Suppressor macrophage (primary cell): ENCODE results near the gene RGS6.
"Not testable (repeated sequence)": the region's sequence is repeated elsewhere in the genome, so short reads cannot be mapped to it uniquely, and the experiment has no call there.

Experiments
- DNase-seq, 4 experiments: peaks; one replicate each; pipeline ENCODE4 v3.0.0-alpha.2; 2020 to 2022
- total RNA-seq, 17 experiments: gene quantifications; one replicate each; lab custom pipeline; 2026; ENCODE audit warnings: mixed read lengths in 6 of 17, inconsistent platforms in 3 of 17; lab: John Stamatoyannopoulos, UW

Gene RGS6
- 0 to 6.4 (median 0.06) reads per million in 17 experiments for total RNA-seq

DNA sequence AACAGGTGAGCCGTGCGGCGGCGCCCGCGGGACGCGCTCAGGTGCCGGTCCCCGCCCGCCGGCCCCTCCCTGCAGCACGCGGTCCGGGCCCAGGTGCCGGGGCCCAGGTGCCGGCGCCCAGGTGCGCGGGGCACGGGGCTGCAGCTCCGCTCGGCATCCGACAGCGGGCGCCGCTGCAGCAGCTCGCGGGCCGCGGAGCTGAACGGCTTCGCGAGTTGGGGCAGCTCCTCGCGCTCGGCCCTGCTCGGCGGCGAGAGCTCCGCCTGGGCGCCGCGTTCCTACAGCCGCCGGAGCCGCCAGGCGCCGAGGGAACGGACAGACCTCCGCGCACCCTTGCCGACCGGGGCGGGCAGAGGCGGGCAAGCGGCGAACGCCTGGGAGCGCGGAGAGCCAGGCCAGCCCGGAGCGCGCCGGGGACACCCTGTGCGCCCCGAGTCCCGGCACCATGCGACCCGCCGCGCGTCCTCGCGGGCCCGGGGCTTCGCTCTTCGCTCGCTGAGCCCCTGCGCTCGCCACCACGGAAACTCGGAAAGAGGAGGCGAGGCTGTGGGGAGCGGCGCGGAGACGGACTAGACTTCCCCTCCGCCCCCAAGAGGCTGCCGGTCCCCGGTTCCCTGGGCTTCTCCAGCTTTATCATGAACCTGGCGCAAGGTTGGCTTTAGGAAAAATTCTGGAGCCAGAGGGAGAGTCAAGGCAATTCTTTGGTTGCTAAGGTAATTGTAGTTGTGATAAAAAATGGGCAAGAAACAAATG, at the start of gene RGS6:
Gene RGS6, plus strand, starts transcription at position 201 of the 753 bp plus-strand sequence.
- DNase-seq = peak in 3 of 4 experiments; percentile 3 to 43 (median 25)

DNA sequence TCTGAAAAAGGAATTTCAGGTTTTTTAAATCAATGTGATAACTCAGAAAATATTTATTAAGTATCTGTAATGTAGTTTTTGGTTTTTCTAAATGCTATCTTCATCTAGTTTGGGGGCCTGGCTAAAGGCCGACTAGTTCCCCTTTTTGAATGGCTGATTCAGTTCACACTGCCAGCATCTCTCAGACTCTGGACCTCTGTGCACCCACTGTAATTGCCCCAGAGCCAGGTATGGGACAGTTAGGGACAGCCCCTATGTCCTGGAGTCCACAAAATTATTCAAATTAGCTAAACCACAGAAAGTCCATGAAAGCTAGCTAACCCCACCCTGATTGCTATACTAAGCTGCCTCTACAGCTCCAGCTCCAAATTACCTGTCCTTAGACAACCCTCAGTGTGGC, 49.1 kb upstream of the RGS6 start:
- no peak for DNase-seq

GRCh38 chr14:71885301-71885700, 46.9 kb upstream of the RGS6 start:
- DNase-seq = no peak

DNA sequence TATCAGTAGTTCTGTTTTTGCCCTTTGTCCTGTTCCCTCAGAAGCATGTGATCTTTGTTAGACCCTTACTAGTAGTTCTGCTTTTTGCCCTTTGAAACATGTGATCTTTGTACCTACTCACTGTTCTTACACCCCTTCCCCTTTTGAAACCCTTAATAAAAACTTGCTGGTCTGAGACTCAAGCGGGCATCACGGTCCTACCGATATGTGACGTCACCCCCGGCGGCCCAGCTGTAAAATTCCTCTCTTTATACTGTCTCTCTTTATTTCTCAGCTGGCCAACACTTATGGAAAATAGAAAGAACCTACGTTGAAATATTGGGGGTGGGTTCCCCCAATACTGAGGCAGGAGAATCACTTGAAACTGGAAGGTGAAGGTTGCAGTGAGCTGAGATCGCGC, 44.4 kb upstream of the RGS6 start:
- not testable (repeated sequence) for DNase-seq

GRCh38 chr14:71890541-71890940, 41.7 kb upstream of the RGS6 start:
- no peak for DNase-seq

GRCh38 chr14:71891185-71891584, 41.0 kb upstream of the RGS6 start:
- no peak for DNase-seq

GRCh38 chr14:71891970-71892369, 40.3 kb upstream of the RGS6 start:
- DNase-seq = no peak

DNA sequence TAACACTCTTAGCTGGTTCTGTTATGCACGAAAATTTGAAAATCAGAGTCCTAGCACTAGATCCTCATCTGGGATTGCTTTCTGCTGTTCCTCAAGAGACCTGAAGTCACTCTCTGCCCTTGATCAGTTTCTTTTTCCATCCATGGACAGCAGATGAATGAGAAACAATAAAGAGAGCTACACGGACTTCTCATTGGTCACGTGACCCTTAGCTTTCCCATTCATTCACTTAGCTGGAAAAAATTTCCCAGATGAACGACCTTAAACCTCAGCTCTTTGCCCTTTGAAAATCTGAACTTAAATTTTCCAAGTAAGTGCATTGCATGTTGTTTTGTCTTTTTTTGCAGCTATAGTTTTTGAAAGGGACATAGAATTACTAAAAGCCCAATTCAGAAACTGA, 27.2 kb upstream of the RGS6 start:
- no peak for DNase-seq

DNA sequence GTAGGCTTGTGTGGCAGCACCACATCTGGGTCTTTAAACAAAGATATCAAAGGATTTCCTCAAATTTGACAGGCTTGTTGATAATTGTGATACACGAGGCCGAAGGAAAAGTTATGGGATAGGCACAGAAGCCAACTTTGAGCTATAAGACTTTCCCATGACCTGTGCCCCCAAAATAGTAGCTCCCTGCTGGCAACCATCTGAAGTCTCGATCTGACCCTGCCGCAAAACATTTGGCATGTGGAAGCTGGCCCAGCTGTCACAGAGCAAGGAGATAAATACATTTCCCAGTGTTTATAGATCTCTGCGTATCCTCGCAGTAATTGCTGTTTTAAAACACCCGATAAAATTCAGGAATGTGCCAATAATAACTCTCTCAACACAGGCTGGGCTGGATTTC, 26.4 kb upstream of the RGS6 start:
- DNase-seq = no peak

GRCh38 chr14:71907793-71908515, 24.3 kb upstream of the RGS6 start:
- no peak for DNase-seq

- DNase-seq = no peak
Measured at GRCh38 chr14:71911669-71912068, 20.6 kb upstream of the RGS6 start.

DNA sequence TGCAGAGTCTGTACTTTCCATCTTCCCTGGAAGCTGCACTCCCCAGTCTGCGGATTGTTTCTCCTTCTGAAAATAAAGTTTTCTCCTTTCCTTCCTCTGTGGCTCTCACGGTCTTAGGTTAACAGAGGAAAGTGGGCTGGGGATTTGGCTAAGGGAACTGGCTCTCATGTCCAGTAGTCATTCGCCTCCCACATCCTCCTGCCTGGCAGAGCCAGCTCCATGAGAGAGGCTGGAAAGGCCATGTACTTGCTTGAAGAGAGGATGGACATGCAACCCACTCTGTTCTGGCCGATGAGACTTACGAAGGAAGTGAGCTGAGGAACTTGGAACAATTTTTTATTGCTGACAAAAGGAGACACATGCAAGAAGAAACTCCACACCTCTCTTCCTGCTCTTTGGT, 18.9 kb upstream of the RGS6 start:
- DNase-seq = peak in 1 of 4 experiments; percentile 2

DNA sequence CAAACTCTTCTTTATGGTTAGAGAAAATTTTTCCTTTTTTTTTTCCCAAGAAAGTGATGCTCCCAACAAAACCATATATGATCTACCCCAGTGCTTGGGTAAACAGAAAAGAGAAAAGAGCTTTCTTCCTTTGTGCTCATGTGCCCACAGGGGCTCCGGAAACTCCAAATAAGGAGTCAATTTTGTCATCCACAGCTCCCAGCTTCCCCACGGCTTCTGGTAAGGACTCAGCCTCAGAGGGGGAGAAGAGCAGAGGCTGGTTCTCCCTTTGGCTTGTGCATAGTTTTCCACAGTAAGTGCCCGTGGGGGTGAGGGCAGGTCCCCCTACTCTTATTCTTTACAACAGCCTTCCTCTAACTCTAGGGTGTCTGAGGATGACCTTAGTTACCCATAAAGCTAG, 13.3 kb upstream of the RGS6 start:
- peak; percentile 22 to 40 (median 26) for DNase-seq

DNA sequence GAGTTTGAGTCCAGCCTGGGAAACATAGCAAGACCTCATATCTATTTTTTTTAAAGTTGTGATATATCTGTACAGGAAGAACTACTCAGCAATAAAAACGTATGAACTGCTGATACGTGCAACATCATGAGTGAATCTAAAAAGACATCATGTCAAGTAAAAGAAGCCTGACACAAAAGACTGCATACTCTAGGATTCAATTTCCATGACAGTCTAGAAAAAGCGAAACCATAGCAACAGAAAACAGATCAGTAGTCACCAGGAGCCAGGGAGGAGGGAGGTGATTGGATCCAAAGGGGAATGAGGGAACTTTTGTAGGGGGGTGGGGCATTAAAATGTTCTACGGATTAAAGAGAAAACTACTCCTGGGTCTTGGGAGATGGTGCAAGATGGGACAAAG, 8.7 kb upstream of the RGS6 start:
- DNase-seq = no peak

DNA sequence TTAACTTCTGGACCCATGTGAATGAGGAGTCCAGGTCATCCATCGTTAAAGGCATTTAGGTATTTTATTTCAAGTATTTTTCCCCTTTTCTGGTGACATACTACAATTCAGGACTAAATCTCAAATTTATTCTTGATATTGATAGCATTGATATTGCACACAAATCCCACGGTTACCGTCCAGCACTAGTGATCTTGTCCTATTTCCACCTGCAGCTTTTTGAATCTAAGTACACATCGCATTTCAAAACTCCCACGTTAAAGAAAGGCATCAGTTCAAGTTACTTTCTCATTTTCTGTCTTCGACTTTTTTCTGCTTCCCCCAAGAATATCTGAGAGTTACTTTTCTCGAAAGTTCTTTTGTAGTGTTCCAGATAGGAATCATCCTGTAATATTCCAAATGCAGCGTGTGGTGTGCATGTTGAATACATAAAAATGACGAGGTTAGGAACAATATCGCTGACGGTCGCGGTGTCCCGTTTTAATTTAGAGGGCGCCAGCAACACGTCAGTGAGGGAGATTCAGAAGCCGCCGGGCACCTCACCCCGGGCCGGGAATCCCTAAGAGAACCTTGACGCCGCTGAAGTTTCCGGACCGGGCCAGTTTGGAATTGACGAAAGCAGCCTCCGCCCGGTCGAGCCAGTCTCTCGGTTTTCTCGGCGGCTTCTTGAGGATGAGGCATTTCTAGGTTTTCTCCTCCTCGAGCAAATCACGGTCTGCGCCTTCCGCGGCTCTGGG, 569 bp upstream of the RGS6 start:
- peak in 1 of 4 experiments; percentile 3 for DNase-seq

DNA sequence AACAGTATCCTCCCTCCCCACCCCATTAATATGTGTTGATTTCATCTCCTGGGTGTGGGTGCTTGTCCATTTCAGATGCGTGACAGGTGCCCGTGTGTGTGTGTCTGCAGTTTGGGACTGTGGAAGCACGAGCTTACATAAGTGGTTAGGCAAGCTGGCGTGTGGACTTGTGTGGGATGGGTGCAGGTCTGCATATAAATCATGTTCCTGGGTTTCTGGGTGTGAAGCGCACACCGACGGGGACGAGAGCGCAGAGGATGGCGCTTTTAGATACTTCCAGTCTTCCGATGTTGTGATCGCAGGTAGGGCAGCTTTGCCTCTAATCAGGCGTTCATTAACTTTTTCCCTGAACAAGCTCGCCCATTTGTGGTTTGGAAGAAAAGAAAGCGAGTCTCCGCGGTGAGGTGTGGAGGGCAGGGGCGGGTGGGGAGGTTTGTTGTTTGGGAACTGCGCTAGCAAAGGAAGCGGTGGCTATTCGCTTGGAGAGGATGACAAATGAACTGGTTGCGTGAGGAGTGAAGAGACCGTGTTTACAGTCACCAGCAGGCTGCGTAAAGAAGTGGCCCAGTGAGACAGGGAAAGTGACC, 865 bp downstream of the RGS6 start:
- peak in 1 of 4 experiments; percentile 6 for DNase-seq

DNA sequence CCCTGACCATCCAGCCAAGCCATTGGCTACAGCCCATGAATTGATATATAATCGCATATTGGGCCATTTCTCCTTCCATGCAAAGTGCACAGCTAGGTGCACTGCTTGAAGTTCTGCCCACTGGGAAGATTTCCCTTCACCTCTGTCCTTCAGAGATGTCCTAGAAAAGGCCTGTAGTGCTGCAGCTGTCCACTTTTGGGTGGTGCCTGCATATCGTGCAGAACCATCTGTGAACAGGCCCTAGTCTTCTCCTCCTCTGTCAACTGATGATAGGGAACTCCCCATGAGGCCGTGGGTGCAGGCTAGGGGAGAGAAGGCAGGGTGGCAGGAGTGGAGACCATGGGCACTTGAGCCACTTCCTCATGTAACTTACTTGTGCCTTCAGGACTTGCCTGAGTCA, 6.0 kb downstream of the RGS6 start:
- not testable (repeated sequence) for DNase-seq

DNA sequence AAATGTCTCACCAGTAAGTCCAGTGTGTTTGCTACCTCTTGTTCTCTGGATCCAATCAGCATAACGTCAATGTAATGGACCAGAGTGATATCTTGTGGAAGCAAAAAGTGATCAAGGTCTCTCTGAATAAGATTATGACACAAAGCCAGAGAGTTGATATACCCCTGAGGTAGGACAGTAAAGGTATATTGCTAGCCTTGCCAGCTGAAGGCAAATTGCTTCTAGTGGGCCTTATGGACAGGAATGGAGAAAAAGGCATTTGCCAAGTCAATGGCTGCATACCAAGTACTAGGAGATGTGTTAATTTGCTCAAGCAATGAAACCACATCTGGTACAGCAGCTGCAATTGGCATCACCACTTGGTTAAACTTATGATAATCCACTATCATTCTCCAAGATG, 7.1 kb downstream of the RGS6 start:
- not testable (repeated sequence) for DNase-seq

DNA sequence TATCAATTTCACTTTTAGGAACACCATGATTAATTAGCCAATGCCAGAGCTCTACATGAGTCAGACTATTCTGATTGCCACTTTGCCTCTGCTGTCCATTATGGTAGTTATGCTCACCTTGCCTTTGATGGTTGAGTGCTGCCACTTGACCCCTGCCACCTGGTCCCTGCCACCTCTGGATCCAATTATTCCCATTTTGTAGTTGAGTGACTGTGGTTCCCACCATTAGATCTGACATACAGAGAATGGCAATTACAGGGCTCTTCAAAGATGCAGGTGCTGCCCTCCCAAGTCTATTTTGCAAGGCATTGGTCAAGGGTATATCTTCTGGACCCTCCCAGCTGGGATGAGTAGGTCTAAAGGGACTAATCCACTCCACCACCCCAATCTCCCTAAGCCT, 8.3 kb downstream of the RGS6 start:
- DNase-seq = not testable (repeated sequence)

DNA sequence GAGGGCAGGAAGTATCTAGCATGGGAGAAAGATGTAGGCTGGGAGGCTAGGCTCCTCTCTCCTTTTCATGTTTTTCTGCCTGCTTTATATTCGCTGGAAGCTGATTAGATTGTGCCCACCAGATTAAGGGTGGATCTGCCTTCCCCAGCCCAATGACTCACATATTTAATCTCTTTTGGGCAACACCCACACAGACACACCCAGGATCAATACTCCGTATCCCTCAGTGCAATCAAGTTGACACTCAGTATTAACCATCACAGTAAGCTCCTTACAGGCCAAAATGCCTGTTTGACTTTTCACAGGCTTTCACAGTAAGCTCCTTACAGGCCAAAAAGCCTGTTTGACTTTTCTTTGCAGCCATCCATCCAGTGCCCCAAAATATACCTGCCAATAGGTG, 9.4 kb downstream of the RGS6 start:
- not testable (repeated sequence) for DNase-seq

DNA sequence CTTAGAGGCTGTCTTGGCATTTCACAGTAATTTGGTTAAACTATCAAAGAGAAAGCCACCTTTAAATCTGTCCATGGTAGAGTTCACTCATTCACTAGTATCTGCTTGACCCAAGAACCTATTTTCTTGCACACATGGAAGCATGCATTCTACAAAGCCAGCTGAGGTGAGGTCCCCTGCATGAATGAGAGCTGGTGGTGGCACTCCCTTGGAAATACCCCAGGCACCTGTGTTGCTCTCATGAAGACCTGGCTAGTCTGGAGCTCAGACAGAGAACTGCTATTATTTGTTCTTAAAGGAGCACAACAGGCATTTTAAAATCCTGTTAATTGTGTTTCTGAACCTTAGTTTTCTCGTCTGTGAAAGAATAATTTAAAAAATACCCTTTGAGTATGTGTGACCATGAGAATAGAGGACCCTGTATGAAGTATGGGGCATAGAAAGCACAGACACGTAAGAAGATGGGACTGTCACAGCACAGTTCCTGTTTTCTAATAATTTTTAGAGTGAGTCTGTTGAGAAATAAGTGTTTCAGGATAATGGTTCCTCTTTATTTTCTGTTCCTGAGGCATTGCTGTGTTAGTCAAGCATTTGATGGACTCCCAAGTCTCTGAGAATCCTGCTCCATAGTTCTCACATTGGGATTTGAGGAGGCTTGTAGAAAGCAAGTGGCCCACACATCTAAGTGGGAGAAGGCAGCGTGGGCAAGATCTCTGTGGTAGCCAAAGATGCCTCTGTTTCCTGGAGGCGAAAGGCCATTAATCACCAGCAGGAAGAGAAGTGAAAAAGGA, 10.9 kb downstream of the RGS6 start:
- peak; percentile 30 to 78 (median 54) for DNase-seq

DNA sequence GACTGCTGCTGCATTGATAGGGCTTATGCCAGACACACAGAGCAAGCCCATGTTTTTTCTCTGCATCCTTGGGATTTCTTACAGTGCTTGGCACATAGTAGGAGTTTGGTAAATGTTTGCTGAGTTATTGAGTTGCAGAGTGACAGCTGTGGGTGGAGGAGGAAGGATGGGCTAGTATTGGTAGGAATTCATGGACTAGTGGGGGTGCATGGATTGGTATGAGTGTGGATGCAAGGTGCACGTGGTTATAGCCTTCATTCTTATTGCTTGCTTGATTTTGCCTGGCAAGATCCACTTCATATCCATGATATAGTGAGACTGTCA, 11.4 kb downstream of the RGS6 start:
- DNase-seq = no peak
